Muscle of back (tissue), 11 donors: Measurements from ENCODE around the gene UNC13C. TPM values are rescaled to one million over a fixed set of nuclear protein-coding genes. Genes with fewer than 3 reads are reported as not detected.

ENCODE experiments used
- DNase-seq, 3 donors: peaks; one replicate each; pipeline versions ENCODE4 v3.0.0 to v3.0.0-alpha.2; 2013
- polyA plus RNA-seq, 10 donors: library from polyadenylated mRNA; unstranded; fragments of 120-200 nt; gene quantifications; one replicate each; pipeline ENCODE4 v1.2.1, GENCODE V29; 2013; ENCODE audit not compliant: insufficient read length in 10 of 10

The UNC13C gene
- polyA plus RNA-seq, 10 donors = 1.4 to 7.2 (median 3.6) TPM

GRCh38 chr15:54017251-54017650 is 39.0 kb downstream of the UNC13C start:
- peak in 1 of 3 donors; percentile 57 for DNase-seq

GRCh38 chr15:54017959-54018358 is 39.7 kb downstream of the UNC13C start:
- DNase-seq = no peak

GRCh38 chr15:54026258-54026657 is 48.0 kb downstream of the UNC13C start:
- DNase-seq = no peak

GRCh38 chr15:54026891-54027290 is 48.6 kb downstream of the UNC13C start:
- no peak for DNase-seq

GRCh38 chr15:54029081-54029480 is 50.8 kb downstream of the UNC13C start:
- no peak for DNase-seq

GRCh38 chr15:54032066-54032465 is 53.8 kb downstream of the UNC13C start:
- DNase-seq = no peak

- peak; percentile 47 to 83 (median 64) for DNase-seq
Measured at GRCh38 chr15:54033356-54033860, 55.2 kb downstream of the UNC13C start.

- peak; percentile 47 to 86 (median 61) for DNase-seq
Measured at GRCh38 chr15:54033869-54034458, 55.7 kb downstream of the UNC13C start.

GRCh38 chr15:54035616-54036015 is 57.4 kb downstream of the UNC13C start:
- DNase-seq = no peak

- DNase-seq = no peak
Measured at GRCh38 chr15:54045397-54045796, 67.2 kb downstream of the UNC13C start.

GRCh38 chr15:54046093-54046492 is 67.9 kb downstream of the UNC13C start:
- no peak for DNase-seq

- peak in 1 of 3 donors; percentile 35 for DNase-seq
Measured at GRCh38 chr15:54064365-54064764, 86.1 kb downstream of the UNC13C start.

- DNase-seq = no peak
Measured at GRCh38 chr15:54066403-54066802, 88.2 kb downstream of the UNC13C start.

GRCh38 chr15:54082836-54083492 is 104.7 kb downstream of the UNC13C start:
- DNase-seq = peak in 1 of 3 donors; percentile 14

GRCh38 chr15:54083501-54083900 is 105.3 kb downstream of the UNC13C start:
- no peak for DNase-seq

- DNase-seq = peak in 2 of 3 donors; percentile 10 to 58
Measured at GRCh38 chr15:54083991-54084390, 105.8 kb downstream of the UNC13C start.

GRCh38 chr15:54088837-54089236 is 110.6 kb downstream of the UNC13C start:
- DNase-seq = no peak

GRCh38 chr15:54089776-54090175 is 111.5 kb downstream of the UNC13C start:
- DNase-seq = no peak

GRCh38 chr15:54091651-54092050 is 113.4 kb downstream of the UNC13C start:
- peak in 2 of 3 donors; percentile 9 to 26 for DNase-seq

GRCh38 chr15:54094661-54095060 is 116.4 kb downstream of the UNC13C start:
- DNase-seq = no peak

GRCh38 chr15:54097019-54097418 is 118.8 kb downstream of the UNC13C start:
- DNase-seq = no peak

GRCh38 chr15:54099010-54099409 is 120.8 kb downstream of the UNC13C start:
- DNase-seq = no peak

GRCh38 chr15:54101664-54102270 is 123.5 kb downstream of the UNC13C start:
- DNase-seq = no peak
